K562 (cell line): Measurements from ENCODE around the gene DCPS. TPM values are rescaled to one million over a fixed set of nuclear protein-coding genes. Genes with fewer than 3 reads are reported as not detected.

Source experiments
- BCOR ChIP-seq: fragments of 450-650 bp; IDR thresholded peaks from 2 replicates; pipeline ENCODE4 v1.6.1; 2016
- DMBX1 ChIP-seq: fragments of 250-450 bp; sonication (Bioruptor Pico); IDR thresholded peaks from 2 replicates; pipeline ENCODE4 v1.8.0; 2022; ENCODE audit warnings: inconsistent platforms, mild to moderate bottlenecking, moderate library complexity, borderline replicate concordance
- MECOM ChIP-seq: fragments of 250-450 bp; sonication (Bioruptor Pico); IDR thresholded peaks from 2 replicates; pipeline ENCODE4 v1.8.0; 2022; ENCODE audit warnings: inconsistent platforms
- MGA ChIP-seq: fragments of 450-650 bp; IDR thresholded peaks from 2 replicates; pipeline ENCODE4 v1.6.1; 2016; ENCODE audit warnings: mild to moderate bottlenecking, moderate library complexity
- MXD1 ChIP-seq: fragments of 250-450 bp; sonication (Bioruptor Pico); IDR thresholded peaks from 2 replicates; pipeline ENCODE4 v1.8.0; 2021; ENCODE audit warnings: borderline replicate concordance, mild to moderate bottlenecking, moderate library complexity; ENCODE audit not compliant: poor library complexity, severe bottlenecking
- NR2F6 ChIP-seq: fragments of 450-650 bp; formaldehyde crosslinking; IDR thresholded peaks from 2 replicates; pipeline ENCODE4 v1.4.0; 2020; ENCODE audit warnings: mild to moderate bottlenecking
- PYGO2 ChIP-seq: fragments of 450-650 bp; IDR thresholded peaks from 2 replicates; pipeline ENCODE4 v1.6.1; 2016; ENCODE audit warnings: mild to moderate bottlenecking, missing genetic modification characterization, moderate library complexity, missing compliant biosample characterization
- SRSF1 ChIP-seq: fragments of 200-400 bp; formaldehyde crosslinking; IDR thresholded peaks from 2 replicates; pipeline ENCODE4 v1.6.1; 2017; ENCODE audit warnings: mild to moderate bottlenecking, low read depth, low read length, moderate library complexity
- USF2 ChIP-seq: sonication (generic); formaldehyde crosslinking; IDR thresholded peaks from 2 replicates; pipeline ENCODE4 v1.5.0; 2020; ENCODE audit warnings: missing genetic modification reagents
- YBX1 ChIP-seq: fragments of 450-650 bp; IDR thresholded peaks from 2 replicates; pipeline ENCODE4 v1.7.1; 2016; ENCODE audit warnings: mild to moderate bottlenecking
- ZNF143 ChIP-seq: sonication (generic); formaldehyde crosslinking; IDR thresholded peaks from 2 replicates; pipeline ENCODE4 v1.9.0; 2022; ENCODE audit warnings: mild to moderate bottlenecking, missing genetic modification reagents
- polyA plus RNA-seq, 8 experiments: library from polyadenylated mRNA; depleted of rRNA in 4 of 8; stranded (reverse) in 5 of 8; unstranded in 3 of 8; fragments of >200 nt; fragmentation: Nextera tagmentation in 2 of 8; fragmentation: Illumina TruSeq in 1 of 8; extraction: Ambion mirVana in 2 of 8; extraction: Trizol in 1 of 8; gene quantifications; 2 replicates each; pipeline versions ENCODE4 v1.2.1 to v1.2.3, GENCODE V29; 2011 to 2014; ENCODE audit warnings: inconsistent platforms in 1 of 8, missing spikeins in 1 of 8
- total RNA-seq, 7 experiments: library from RNA; depleted of rRNA in 6 of 7; stranded (reverse); fragments of >200 nt in 6 of 7; fragmentation: Illumina TruSeq in 2 of 7; extraction: Trizol in 2 of 7; gene quantifications; 2 replicates each; pipeline versions ENCODE4 v1.2.1 to v1.2.3, GENCODE V29; 2011 to 2021; ENCODE audit warnings: low replicate concordance in 1 of 7

Gene DCPS
- total and polyA plus RNA-seq, 9 of the 15 experiments (the other 6 are each of a cell fraction or from before 2014, with no cell fraction given), result 8.7 to 38.1 (median 17.9) TPM

- no peak for TF ChIP-seq MXD1 (CRISPR knock-in tag)
- no peak for TF ChIP-seq NR2F6
- TF ChIP-seq MECOM (CRISPR knock-in tag), result no peak
- no peak for TF ChIP-seq MGA
- no peak for TF ChIP-seq SRSF1
- TF ChIP-seq USF2, result no peak
- no peak for TF ChIP-seq BCOR
- TF ChIP-seq ZNF143 (CRISPR knock-in tag), result no peak
- no peak for TF ChIP-seq DMBX1 (CRISPR knock-in tag)
- TF ChIP-seq YBX1, result no peak
- no peak for TF ChIP-seq PYGO2
These were observed 47.0 kb downstream of the DCPS start (continued) for GRCh38 chr11:126350836-126351235.
